Measurements from ENCODE around the gene MARCHF10. TPM values are rescaled to one million over a fixed set of nuclear protein-coding genes. Genes with fewer than 3 reads are reported as not detected.

Gene MARCHF10
- total and polyA plus RNA-seq, 2 donors (not counting 3 experiments of a cell fraction or from before 2014, with no cell fraction given) = 0.11 TPM; not detected in 1

DNA sequence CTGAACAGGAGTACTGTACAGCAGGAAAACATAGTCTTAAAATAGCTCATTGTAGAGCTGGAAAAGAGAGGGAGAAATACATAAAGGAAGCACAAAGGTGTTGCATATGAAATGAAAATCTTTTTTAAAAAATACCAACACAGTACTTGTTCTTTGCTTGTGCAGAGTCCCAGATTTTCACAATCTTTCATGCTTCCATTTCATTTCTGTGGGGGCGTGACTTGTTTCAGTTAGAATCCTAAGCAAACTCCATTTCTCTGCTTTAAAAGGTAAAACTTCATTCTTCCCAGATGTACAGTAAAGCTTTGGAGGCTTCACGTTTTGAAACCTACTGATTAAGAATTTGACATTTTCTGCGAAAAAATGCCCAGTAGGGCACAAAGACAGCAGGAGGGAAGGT lies 48.5 kb upstream of the MARCHF10 start:
- H3K9me1 ChIP-seq (replicated peaks; ENCODE audit: control insufficient read depth, extremely low read depth, insufficient read depth, low read length) = no peaks in the 10 kb centered on the region
- no peaks in the 10 kb centered on the region for H3K4me1 ChIP-seq (ENCODE audit: control insufficient read depth, extremely low read depth, insufficient read depth, low read length)
- H3K79me2 ChIP-seq (ENCODE audit: control insufficient read depth, insufficient read depth, low read length) = no peaks in the 10 kb centered on the region
- H4K20me1 ChIP-seq (replicated peaks; ENCODE audit: control insufficient read depth, extremely low read depth, insufficient read depth, low read length) = no peaks in the 10 kb centered on the region
- no peak overlapping the region for H2AFZ ChIP-seq (ENCODE audit: low read depth, low read length)
- no peaks in the 10 kb centered on the region for H3K36me3 ChIP-seq (ENCODE audit: control insufficient read depth in 2 of 2, extremely low read depth in 1 of 2, insufficient read depth in 2 of 2, low read length in 2 of 2)
- no peak for FAIRE-seq
- H3K27me3 ChIP-seq (ENCODE audit: control insufficient read depth in 2 of 2, insufficient read depth in 2 of 2, low read length in 2 of 2) = peaks cover 0 to 3% of the 10 kb centered on the region in 2 experiments
- POLR2A ChIA-PET = no interaction called here
- dilution Hi-C loops (cut with MboI; ENCODE audit: extremely low pct_ligation_motif_present, low sequenced_read_pairs) = no loop called here
- H3K27ac ChIP-seq (ENCODE audit: insufficient read depth, low read depth, low read length) = no peak overlapping the region
- intact Hi-C loops (cut with micrococcal nuclease) = no loop called here
- TF ChIP-seq, protein P1, sequence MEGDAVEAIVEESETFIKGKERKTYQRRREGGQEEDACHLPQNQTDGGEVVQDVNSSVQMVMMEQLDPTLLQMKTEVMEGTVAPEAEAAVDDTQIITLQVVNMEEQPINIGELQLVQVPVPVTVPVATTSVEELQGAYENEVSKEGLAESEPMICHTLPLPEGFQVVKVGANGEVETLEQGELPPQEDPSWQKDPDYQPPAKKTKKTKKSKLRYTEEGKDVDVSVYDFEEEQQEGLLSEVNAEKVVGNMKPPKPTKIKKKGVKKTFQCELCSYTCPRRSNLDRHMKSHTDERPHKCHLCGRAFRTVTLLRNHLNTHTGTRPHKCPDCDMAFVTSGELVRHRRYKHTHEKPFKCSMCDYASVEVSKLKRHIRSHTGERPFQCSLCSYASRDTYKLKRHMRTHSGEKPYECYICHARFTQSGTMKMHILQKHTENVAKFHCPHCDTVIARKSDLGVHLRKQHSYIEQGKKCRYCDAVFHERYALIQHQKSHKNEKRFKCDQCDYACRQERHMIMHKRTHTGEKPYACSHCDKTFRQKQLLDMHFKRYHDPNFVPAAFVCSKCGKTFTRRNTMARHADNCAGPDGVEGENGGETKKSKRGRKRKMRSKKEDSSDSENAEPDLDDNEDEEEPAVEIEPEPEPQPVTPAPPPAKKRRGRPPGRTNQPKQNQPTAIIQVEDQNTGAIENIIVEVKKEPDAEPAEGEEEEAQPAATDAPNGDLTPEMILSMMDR (IDR thresholded peaks at IDR 0.05; ENCODE audit: extremely low read depth in 1 of 2, insufficient read depth in 1 of 2, low read depth in 1 of 2, low read length in 2 of 2) = no peak
- TF ChIP-seq, protein P2, sequence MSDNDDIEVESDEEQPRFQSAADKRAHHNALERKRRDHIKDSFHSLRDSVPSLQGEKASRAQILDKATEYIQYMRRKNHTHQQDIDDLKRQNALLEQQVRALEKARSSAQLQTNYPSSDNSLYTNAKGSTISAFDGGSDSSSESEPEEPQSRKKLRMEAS (IDR thresholded peaks at IDR 0.05; ENCODE audit: insufficient read depth, insufficient read length) = no peak
- TF ChIP-seq EZH2 (IDR thresholded peaks at IDR 0.05; ENCODE audit: borderline replicate concordance, low read depth, low read length, severe bottlenecking) (no peak), GATA2 (IDR thresholded peaks at IDR 0.05; ENCODE audit: insufficient read depth, insufficient read length, low read depth, low read length) (no peak), MYC (IDR thresholded peaks at IDR 0.05; ENCODE audit: low read depth, low read length) (no peak), FOS (IDR thresholded peaks at IDR 0.05; ENCODE audit: borderline replicate concordance, insufficient read depth, low read length) (no peak)
- CTCF ChIA-PET = no interaction called here
- no peaks in the 10 kb centered on the region for H3K9me3 ChIP-seq (replicated peaks; ENCODE audit: control insufficient read depth, insufficient read depth, low read length)
- no peak overlapping the region for H3K4me3 ChIP-seq (replicated peaks in 1 of 3; ENCODE audit: insufficient read depth in 1 of 3, low read depth in 1 of 3, low read length in 3 of 3)
- H3K4me2 ChIP-seq (ENCODE audit: insufficient read depth, low read length) = no peak overlapping the region
- no peak for DNase-seq (ENCODE audit: low read depth, low spot score)
- H3K9ac ChIP-seq (replicated peaks; ENCODE audit: extremely low read depth, insufficient read depth, low read length) = no peak overlapping the region
- BruUV-seq (replicated peaks) = no TSS peak
